ENCODE measurements around the gene CDK14.
"Not testable (repeated sequence)": the region's sequence is repeated elsewhere in the genome, so short reads cannot be mapped to it uniquely, and the experiment has no call there.

GRCh38 chr7:90794234-90794633 is 198.1 kb downstream of the CDK14 start:
- TF ChIP-seq EZH2, CTCF (IDR thresholded peaks at IDR 0.05): not testable (repeated sequence)
